ENCODE results near the gene MROH2A.

MROH2A gene

DNA sequence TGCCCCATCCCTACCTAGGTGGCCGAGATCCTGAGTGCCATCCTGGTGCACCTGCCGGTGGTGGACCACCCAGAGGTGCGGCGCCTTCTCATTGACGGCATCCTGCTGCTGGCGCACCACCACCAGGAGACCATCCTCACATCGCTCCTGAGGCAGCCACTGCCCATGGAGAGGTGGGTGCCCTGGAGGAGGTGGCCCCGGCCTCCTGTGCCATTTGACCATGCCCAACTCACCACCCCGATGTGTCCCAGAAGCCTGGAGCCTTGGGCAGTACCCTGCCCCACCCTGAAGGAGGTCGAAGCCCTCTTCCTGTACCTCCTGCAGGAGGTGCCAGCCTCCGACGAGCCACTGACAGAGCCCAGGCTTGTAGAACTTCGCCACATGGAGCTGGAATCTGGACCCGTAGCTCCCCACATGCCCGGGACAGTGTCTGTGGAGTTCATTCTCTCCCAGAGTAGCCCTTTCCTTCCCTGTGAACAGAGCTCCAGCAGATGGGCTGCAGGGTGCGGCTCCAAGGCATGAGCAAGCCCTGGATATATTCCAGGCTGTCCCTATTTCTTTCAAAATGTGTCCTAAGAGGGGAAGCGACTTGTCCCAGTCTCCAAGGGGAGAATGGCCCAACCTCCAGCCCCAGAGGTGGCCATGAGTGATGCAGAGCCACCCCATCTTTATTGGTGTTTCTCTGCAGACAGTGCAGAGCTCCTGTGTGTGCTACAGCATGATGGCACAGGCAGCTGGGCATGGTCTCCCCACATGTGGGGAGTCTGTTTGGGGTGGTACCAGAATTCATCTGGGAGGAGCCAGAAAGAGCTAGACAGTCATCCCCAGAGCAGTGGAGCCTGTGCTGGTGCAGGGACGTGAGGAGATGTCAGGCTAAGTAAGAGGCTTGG is 42.0 kb downstream of the MROH2A start:
- DNase-seq = no peak

DNA sequence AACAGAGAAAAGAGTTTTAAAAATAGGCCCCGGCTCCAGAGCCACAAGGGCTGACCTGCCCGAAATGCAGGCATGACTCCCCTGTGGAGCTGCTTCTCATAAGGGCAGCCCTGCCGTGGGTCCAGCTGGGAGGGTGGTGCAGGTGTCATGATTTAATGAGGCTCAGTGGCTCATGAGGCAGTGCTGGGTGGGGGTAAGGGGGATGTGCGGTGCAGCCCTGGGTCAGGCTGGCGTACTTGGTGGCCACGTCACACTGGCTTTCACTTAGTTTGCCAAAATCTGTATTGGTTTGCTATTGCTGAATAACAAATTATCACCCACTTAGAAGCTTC is 42.6 kb downstream of the MROH2A start:
- no peak for DNase-seq

DNA sequence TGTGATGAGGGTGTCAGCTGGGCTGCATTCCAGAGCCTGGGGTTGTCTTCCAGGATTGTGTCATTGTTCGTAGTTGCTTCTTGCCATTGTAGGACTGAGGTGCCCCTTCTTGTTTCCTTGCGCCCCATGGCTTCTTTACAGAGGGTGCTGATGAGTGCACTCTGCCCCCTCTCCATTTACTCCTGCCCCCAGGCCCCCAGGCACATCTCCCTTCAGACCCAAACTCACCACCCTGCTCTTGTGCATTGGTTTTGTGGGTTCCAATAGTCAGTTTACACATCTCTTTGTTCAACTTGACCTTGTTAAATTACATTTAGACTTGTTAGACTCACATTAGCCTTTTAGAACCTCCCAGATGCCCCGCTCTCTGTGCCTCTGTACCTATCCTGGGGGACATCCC is 43.1 kb downstream of the MROH2A start:
- DNase-seq = no peak

DNA sequence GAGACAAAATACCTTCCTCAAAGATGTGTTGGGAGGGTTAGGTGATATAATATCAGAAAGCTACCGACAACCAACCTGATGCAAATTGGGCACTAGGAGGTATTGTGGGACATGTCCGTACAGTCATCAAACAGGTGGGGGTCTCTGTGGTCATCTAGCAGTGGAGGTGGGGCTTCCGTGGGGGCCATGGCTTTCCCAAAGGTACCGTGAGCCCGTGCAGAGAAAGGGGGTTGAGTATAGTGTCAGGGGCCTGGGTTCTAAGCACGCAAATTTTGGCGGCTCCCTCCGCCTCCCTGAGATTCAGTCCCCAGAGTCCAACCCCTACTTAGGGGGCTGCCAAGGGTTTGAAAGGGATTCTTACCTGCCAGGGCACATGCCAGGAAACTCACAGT is 43.6 kb downstream of the MROH2A start:
- DNase-seq = no peak

DNA sequence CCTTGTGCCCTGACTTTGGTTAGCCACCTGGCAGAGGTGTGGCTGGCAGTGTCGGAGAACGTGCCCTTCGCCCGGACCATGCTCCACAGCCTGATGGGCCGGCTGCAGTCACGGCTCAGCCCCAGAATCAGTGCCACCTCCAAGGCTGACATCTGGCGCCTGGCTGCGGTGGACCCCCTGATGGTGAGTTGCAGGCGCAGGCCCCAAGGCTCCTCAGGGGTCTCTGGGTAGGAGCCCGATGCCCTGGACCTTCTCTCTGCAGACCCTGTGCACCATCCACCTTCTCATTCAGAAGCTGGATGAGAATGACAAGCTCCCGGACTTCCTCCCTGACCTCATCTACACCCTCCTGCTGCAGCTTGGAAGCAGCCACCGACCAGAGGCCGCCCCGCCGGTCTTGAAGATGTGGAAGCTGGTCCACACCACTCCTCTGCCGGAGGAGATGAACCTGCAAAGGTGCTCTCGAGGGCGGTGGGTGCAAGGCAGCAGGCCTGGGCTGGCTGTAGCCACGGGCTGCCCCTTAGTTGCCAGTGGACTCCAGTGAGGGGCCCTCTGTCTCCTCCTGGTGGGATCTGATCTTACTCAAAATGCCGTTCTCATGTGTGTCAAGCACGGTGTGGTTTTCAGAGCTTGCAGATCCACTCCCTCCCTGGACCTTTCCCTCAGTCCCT is 44.1 kb downstream of the MROH2A start:
- no peak for DNase-seq

DNA sequence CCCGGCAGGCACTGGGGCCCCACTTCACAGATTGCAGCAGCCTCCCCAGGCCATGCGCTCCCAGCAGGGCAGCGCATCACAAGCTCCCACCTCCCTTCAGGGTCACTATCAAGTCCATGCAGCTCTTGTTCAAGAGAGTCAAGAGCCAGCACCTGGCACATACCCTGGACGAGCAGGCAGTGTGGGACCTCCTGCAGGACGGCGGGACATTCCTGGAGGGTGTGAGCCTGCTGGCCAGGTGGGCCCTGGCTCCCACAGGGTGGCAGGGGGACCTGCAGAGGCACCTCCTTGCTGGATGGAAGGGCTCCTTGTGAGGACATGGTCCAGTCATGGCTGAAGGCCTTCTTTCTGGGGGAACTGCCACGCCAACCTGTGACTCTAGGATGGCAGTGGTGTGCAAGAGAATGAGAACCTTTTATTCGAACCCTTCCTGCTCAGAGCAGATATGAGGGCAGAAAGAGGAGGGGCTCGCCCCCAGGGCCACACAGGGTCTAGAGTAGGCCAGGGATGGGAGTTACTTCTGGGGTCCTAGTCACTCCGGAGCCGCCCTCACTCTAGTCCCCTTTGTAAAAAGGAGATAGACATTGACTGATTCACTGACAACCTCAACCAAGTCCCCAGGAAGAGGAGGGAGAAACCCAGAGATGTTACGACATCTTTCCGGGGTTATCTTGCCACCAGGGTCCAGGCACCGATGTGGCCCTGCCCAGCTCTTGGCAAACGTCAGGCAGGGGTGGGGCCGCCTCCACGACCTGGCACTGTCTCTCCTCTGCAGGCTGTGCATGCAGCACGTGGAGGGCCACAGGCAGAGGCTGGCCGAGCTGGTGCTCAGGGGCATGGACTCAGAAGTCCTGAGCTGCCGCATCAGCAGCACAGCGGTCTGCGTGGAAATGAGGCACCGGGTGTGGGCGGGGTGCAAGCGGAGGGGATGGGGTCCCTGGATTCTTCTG is 44.9 kb downstream of the MROH2A start:
- DNase-seq = no peak

DNA sequence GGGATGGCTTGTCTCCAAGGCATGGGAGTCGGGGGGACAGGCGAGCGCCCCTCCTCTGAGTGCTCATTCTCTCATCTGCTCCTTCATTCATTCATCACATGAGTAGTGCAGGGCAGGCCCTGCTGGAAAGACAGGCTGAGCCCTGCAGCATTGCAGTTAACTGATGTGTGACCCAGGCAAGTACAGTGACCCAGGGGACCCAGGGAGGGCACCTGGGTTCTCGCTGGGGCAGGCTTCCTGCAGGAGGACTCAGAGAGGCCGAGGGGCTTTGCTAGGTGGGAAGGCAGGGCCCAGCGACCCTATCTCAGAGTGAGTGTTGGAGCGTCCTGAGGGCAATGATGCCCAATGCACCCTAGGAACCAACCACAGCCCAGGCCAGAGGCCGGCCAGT is 45.6 kb downstream of the MROH2A start:
- no peak for DNase-seq

DNA sequence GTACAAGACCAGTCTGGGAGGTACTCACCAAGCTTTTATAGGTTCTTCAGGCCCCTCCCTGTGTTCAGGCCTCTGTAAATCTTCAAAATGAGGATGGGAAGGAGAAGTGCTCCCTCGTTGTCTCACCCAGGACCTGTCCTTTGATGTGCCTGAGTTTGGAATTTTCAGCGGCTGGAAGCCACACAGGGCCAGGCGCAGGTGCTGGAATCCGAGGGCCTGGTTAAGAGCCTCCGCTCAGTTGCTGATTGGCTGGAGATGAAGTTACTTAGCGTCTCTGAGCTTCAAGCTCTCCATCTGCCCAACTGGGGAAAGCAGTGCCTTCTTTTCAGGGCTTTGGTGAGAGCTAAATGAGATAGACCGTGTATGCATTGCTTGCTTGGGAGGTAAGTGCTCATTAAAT is 46.2 kb downstream of the MROH2A start:
- no peak for DNase-seq

DNA sequence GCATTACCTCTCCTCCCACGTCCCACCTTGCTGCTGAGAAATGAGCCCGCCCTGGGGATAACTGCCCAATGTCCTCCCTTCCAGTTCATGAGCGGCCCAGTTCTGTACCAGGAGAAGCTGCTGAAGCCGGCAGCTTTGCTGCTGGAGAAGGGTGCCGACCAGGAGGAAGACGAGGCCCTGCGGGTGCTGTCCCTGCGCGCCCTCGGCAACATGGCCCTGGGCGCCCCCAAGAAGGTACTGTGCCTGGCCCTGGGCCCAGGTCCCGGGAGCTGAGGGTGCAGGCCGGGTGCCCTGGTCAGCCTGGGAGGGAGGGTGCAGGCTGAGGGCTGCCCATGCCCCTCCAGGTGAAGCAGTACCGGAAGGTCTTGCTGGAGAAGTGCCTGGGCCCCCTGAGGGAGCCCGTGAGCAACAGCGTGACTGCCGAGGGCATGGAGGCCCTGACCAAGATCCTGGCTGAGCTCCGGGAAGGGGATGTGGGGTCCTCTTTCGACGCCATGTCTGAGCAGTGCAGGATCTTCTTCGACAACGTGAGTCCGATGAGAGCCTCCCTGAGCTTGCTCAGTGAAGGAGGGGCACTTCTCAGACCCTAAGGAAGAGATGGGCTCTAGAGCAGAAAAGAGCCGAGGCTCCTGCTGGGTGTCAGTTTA is 50.5 kb downstream of the MROH2A start:
- DNase-seq = no peak

DNA sequence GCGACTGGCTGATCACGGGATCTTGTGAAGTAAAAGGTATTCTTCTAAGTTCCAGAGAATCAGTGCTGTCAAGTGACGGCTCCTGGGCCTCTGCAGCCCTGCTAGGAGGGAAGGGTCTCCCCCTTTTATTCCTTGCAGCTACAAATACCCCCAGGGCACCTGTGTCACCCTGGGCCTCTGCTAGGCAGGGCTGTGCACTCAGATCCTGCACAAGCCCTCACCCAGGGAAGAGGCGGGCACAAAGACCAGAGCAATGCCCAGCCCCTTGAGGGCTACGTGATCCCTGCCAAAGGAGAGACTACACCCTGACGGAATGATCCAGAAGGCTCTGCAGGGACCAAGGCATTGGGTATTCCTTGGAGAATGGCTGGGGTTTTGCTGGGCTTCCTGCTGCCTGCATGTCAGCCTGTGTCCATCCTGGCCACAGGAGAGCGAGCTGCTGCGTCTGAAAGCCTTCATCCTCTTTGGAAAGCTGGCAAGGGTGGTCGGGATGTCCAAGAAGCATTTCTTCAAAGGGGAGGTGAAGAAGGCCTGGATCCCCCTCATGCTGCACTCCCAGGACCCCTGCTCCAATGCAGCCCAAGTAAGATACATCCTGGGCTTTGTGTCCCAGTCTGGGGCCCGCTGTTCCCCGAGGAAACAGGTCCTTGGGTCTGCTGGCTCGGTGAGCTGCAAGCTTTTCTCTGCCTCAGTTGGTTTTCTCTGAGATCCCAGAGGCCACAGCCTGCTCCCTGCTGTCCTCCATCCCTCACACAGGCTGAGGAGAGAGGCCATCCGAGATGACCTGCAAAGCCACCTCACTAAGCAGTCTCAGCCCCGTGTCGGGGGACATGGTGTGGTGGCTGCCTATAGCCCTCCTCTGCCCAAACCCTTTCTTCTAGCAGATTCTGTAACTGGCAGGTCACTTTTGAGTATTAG is 51.3 kb downstream of the MROH2A start:
- no peak for DNase-seq

DNA sequence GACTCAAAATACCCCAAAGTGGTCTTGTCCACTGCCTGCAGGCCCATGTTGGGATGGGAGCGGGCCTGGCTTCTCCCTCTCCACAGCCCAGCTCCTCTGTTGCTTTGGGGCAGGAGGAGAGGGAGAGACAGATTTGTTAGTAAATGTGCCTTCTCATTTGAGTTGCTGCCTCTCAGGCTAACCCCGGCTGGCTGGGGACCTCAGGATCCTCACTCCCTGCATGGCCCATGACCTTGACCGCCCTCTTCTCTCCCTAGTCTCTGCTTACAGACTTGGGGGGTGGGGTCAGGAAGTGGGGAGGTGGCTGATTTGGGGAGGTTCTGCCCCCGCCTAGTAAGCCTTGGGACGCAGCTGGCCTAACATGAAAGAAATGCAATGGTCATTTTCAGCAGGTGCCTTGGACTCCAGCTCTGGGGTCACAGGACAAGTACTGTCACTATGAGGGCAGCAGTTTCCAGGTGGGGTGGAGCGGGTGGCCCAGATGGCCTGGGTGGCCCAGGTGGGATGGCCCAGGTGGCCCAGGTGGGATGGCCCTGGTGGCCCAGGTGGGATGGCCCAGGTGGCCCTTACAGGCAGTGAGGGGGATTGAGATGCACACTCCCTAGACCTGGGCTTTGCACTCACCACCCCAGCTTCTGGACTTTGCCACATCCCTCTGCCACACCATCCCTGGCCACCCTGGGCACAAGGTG is 52.1 kb downstream of the MROH2A start:
- DNase-seq = no peak

DNA sequence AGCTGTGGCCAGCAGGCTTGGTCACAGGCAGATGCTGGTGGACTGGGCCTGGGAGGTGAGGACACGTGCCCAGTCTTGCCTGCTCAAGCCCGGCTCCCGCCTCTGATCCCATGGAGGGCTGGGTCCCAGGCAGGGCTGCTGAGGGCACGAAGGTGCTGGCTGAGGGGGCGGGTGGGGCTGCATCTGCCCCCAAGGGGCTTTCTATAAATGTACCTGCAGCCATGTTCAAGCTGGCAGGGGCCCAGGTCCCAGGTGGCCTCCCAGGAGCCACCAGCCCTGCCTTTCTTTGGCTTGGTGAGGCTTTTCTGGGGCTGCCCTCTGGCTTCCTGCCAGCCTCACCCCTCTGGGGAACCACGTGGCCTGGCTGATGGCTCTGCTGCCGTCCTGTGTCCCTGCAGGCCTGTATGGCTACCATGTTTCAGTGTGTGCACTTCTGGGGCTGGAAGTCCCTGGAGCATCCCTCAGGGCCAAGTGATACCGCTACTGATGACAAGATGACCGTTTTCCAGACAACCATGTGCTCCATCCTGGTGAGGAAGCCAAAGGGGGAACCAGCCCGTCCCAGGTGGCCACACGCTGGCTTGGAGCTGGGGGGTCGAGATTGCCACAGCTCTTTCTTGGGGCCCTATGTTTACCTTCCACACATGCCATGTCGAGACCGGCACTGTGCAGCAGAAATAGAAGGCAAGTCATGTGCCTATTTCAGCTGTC is 53.0 kb downstream of the MROH2A start:
- no peak for DNase-seq

DNA sequence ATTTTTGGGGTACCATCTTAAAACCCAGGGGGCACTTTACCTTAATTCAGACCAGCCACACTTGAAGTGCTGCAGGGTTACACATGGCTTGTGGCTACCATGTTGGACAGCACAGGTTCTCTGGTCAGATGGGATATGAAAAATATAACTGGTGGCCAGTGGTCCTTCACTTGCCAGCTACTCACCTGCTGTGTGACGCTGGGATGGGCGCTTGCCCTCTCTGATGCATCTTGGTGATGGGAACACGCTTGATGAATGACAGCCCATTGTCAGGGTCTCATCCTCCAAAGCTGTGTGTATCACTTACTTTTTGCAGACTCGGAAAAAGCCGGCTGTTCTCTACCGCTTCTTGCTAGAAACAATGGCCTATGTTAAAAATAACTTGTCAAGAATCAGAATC is 53.7 kb downstream of the MROH2A start:
- no peak for DNase-seq

DNA sequence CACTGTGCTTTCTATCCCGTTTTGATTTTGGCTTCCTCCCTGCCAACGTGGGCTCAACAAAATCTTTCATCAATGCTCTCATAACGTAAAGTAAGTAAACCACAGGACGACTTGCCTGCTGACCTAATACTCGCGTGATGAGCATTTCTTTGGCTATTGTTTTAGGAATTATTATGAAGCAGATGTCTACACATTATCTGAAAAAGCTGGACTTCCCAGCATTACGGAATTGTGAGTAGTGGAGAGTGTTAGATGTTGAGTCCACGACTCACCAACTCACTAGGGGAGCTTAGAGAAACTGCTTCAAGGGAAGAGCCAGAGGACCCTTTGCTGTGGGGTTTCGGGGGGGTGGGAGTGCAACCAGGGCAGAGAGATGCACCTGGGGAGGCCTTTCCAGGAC is 54.3 kb downstream of the MROH2A start:
- no peak for DNase-seq

DNA sequence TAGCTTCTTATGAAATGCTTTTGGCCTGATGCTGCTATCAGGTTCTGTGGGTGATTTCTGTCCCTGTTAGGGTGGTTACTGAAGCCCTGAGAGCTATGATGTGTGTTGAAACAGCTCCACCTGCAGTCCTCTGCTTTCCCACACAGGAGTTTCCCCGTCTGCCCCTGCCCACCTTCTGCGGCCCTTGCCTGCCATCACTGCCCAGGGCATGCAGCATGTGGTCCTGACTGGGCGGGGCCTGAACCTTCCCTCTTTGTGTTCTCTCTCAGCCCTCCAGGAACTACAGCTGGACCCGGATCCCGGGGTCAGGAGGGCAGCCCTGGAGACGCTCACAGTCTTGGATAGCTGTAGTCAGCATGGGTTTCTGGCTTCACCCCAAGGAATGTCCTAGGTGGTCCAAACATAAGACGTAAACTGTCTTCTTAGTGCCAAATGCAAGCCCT is 54.8 kb downstream of the MROH2A start:
- no peak for DNase-seq

DNA sequence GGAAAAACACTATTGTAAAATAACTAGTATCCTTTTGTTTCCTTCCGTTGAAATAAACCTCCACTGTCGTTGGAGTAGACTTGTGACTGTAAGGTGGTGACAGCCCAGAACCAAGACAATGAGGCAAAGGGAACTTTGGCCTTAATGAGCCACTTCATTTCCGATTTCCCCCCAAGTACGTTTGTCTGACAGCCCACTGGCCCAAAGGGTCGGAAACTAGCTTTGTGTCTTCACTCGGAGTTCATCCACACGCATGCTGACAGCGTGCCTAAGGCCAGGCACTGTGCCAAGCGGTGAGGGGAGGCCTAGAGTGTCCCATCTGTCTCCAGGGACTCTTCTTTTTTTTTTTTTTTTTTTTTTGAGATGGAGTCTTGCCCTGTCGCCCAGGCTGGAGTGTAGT is 55.2 kb downstream of the MROH2A start:
- no peak for DNase-seq

DNA sequence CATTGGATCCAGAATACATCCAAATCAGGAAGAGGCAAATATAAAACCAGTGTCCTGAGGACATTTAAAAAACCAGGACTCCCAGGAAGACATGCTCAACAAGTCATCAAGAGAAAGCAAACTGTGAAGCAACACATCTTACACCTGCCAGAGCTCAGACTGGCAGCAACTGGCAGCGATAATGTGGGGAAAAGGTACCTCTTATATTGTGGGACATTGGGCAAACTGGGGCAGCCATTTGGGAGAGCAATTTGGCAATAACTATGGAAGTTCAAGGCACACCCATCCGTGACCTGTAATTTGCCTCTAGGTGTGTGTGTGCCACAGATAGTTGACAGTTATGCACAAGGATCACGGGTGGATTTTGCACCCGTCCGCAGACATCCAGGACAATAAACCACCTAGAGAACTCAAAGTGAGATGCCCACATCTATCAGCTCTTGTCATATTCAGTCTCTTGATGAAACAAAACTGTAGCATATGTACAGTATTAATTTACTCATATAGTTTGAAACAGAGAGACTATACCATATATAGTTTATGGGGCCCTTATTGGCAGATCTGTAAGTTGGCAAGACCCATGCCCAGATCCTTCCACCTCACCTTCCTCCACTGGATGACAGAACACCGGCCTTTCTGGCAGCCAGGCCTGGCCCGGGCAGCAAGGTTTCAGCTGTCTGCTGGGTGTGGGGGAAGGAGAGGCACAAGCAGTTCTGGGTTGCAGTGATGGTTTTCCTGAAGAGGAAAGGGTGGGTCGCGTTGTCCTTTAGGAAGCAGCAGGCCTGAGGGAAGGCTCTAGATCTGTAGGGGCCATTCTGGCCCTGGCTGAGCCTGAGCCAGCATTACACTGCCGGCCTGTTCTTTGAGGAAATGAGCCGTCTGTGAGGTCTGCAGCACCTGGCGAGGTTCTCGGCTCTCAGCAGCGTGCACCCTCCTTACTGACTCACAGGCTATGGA is 57.4 kb downstream of the MROH2A start:
- no peak for DNase-seq

DNA sequence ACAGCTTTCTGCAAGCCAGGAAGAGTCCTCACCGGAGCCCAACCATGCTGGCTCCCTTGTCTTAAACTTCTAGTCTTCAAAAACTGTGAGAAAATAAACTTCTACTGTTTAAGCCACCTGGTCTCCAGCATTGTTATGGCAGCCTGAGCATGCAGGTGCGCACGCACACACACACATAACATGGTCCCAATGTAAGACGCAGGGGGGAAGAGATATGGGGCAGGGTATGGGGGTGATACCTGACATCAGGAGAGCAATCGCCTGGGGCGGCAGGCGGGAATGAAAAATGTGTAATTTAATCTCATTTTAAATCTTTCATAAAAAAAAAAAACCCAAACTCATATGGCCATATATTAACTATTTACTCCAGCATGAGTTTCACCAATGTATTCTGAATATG is 58.2 kb downstream of the MROH2A start:
- no peak for DNase-seq

DNA sequence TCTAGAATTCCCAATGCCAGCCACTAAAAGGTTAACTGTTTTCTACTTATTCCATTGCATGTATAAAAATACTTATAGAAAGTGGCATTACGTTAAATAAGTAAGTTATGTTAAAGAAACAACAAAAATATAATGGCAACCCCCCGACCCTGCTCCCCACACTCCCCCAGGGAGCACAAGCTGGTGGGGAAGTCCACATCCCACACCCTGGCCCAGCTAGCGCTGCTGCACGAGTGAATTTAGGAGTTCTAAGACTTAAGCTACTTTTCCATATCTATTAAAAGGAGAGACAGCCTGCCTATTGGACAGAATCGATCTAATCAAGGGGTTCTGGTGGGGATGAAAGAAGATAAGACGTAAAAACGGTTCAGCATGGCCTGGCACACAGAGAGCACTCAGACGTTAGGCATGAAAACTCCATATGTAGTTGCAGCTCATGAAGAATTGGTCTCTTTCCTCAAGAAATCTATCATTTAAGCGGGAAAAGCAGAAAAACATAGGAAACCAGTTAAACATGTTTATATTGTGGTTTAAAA is 59.6 kb downstream of the MROH2A start:
- no peak for DNase-seq
